Type B pancreatic cell (in vitro differentiated cells): Measurements from ENCODE around the gene TMEM212. TPM values are rescaled to one million over a fixed set of nuclear protein-coding genes. Genes with fewer than 3 reads are reported as not detected.
A peak's percentile ranks its signal among the peaks of the same experiment; 100 is the strongest.

Experiments
- DNase-seq: peaks from one replicate; pipeline ENCODE4 v3.0.0; 2021; ENCODE audit warnings: mixed read lengths; ENCODE audit not compliant: unreplicated experiment; ENCODE audit errors: extremely low spot score
- H3K27ac Mint-ChIP-seq: 2 replicates; pipeline ENCODE4 v1.8.0; 2021; ENCODE audit warnings: mild to moderate bottlenecking, mixed read lengths
- H3K27me3 Mint-ChIP-seq: 2 replicates; pipeline ENCODE4 v1.8.0; 2021; ENCODE audit warnings: mixed read lengths
- H3K36me3 Mint-ChIP-seq: 2 replicates; pipeline ENCODE4 v1.8.0; 2021; ENCODE audit warnings: mixed read lengths
- H3K4me1 Mint-ChIP-seq: one replicate; pipeline ENCODE4 v1.8.0; 2021; ENCODE audit warnings: mixed read lengths; ENCODE audit not compliant: unreplicated experiment
- H3K4me3 Mint-ChIP-seq: 2 replicates; pipeline ENCODE4 v1.8.0; 2021; ENCODE audit warnings: mild to moderate bottlenecking, mixed read lengths
- H3K9me3 Mint-ChIP-seq: 2 replicates; pipeline ENCODE4 v1.8.0; 2021; ENCODE audit warnings: mixed read lengths
- CTCF ChIP-seq: fragments of 200-600 bp; sonication (generic); conservative IDR thresholded peaks from 2 replicates; pipeline ENCODE4 v1.5.0; 2021; ENCODE audit warnings: antibody characterized with exemption, mild to moderate bottlenecking
- total RNA-seq: library from RNA; stranded (reverse); gene quantifications from 2 replicates; pipeline ENCODE4 v1.2.1, GENCODE V29; 2021; ENCODE audit warnings: low replicate concordance

Gene TMEM212
- total RNA-seq, 1 donor from 2014 or later: not detected

GRCh38 chr3:171832989-171833388 is 10.2 kb upstream of the TMEM212 start:
- peaks cover 29% of the 10 kb centered on the region for H3K4me1 Mint-ChIP-seq
- H3K4me3 Mint-ChIP-seq: no peak overlapping the region
- no peak overlapping the region for H3K27ac Mint-ChIP-seq

GRCh38 chr3:171833789-171834460 is 9.2 kb upstream of the TMEM212 start:
- H3K27me3 Mint-ChIP-seq: no peaks in the 10 kb centered on the region
- no peak overlapping the region for H3K4me3 Mint-ChIP-seq
- DNase-seq: no peak
- no peaks in the 10 kb centered on the region for H3K36me3 Mint-ChIP-seq
- no peaks in the 10 kb centered on the region for H3K9me3 Mint-ChIP-seq
- no peak overlapping the region for H3K27ac Mint-ChIP-seq
- peaks cover 36% of the 10 kb centered on the region for H3K4me1 Mint-ChIP-seq
- peak; percentile 71 for TF ChIP-seq CTCF

More at GRCh38 chr3:171832989-171833388, 10.2 kb upstream of the TMEM212 start:
- no peak for DNase-seq
- H3K27me3 Mint-ChIP-seq: no peaks in the 10 kb centered on the region
- no peaks in the 10 kb centered on the region for H3K9me3 Mint-ChIP-seq
- H3K36me3 Mint-ChIP-seq: no peaks in the 10 kb centered on the region
- no peak for TF ChIP-seq CTCF

GRCh38 chr3:171834461-171834801 is 8.7 kb upstream of the TMEM212 start:
- no peaks in the 10 kb centered on the region for H3K36me3 Mint-ChIP-seq
- peaks cover 35% of the 10 kb centered on the region for H3K4me1 Mint-ChIP-seq
- no peak for DNase-seq
- H3K27me3 Mint-ChIP-seq: no peaks in the 10 kb centered on the region
- TF ChIP-seq CTCF: no peak
- H3K4me3 Mint-ChIP-seq: no peak overlapping the region
- no peaks in the 10 kb centered on the region for H3K9me3 Mint-ChIP-seq
- no peak overlapping the region for H3K27ac Mint-ChIP-seq

GRCh38 chr3:171835116-171835515 is 8.0 kb upstream of the TMEM212 start:
- peaks cover 28% of the 10 kb centered on the region for H3K4me1 Mint-ChIP-seq
- TF ChIP-seq CTCF: no peak
- H3K27me3 Mint-ChIP-seq: no peaks in the 10 kb centered on the region
- no peaks in the 10 kb centered on the region for H3K36me3 Mint-ChIP-seq
- H3K4me3 Mint-ChIP-seq: no peak overlapping the region
- no peak for DNase-seq
- no peak overlapping the region for H3K27ac Mint-ChIP-seq
- H3K9me3 Mint-ChIP-seq: no peaks in the 10 kb centered on the region

GRCh38 chr3:171835613-171836012 is 7.5 kb upstream of the TMEM212 start:
- DNase-seq: no peak
- H3K36me3 Mint-ChIP-seq: no peaks in the 10 kb centered on the region
- H3K9me3 Mint-ChIP-seq: no peaks in the 10 kb centered on the region
- H3K4me3 Mint-ChIP-seq: no peak overlapping the region
- no peak overlapping the region for H3K27ac Mint-ChIP-seq
- no peak for TF ChIP-seq CTCF
- no peaks in the 10 kb centered on the region for H3K27me3 Mint-ChIP-seq
- H3K4me1 Mint-ChIP-seq: peaks cover 25% of the 10 kb centered on the region
